Loucy (cell line): Measurements from ENCODE around the gene TMEM134.
A peak's percentile ranks its signal among the peaks of the same experiment; 100 is the strongest.

Experiments
- H2AFZ ChIP-seq: fragments of 200-600 bp; sonication (generic); 2 replicates; pipeline ENCODE4 v1.6.0; 2016; ENCODE audit warnings: antibody characterized with exemption, mild to moderate bottlenecking, low read length, moderate library complexity
- H3F3A ChIP-seq: fragments of 200-600 bp; 2 replicates; pipeline ENCODE4 v1.6.0; 2016; ENCODE audit warnings: antibody characterized with exemption, low read depth, mild to moderate bottlenecking
- H3K27me3 ChIP-seq: fragments of 200-600 bp; sonication (generic); 2 replicates; pipeline ENCODE4 v1.6.1; 2014; ENCODE audit warnings: low read length, mild to moderate bottlenecking; ENCODE audit not compliant: insufficient read depth, poor library complexity, severe bottlenecking
- H3K36me3 ChIP-seq: fragments of 200-600 bp; sonication (generic); 2 replicates; pipeline ENCODE4 v1.6.1; 2016; ENCODE audit warnings: low read length; ENCODE audit not compliant: insufficient read depth
- H3K4me1 ChIP-seq: fragments of 200-600 bp; sonication (generic); 2 replicates; pipeline ENCODE4 v1.5.1; 2014; ENCODE audit warnings: low read length, mild to moderate bottlenecking; ENCODE audit not compliant: insufficient read depth, poor library complexity, severe bottlenecking
- H3K4me2 ChIP-seq: fragments of 200-600 bp; sonication (generic); 2 replicates; pipeline ENCODE4 v1.6.0; 2014; ENCODE audit warnings: antibody characterized with exemption, low read length, low read depth, mild to moderate bottlenecking; ENCODE audit not compliant: poor library complexity, severe bottlenecking
- H3K4me3 ChIP-seq: fragments of 200-600 bp; sonication (generic); 2 replicates; pipeline ENCODE4 v1.5.1; 2014; ENCODE audit warnings: low read length, mild to moderate bottlenecking, mixed read lengths; ENCODE audit not compliant: poor library complexity, severe bottlenecking
- H3K79me2 ChIP-seq: fragments of 200-600 bp; sonication (generic); 2 replicates; pipeline ENCODE4 v1.6.1; 2014; ENCODE audit warnings: low read length; ENCODE audit not compliant: insufficient read depth
- H3K9ac ChIP-seq: fragments of 200-600 bp; sonication (generic); 2 replicates; pipeline ENCODE4 v1.6.0; 2014; ENCODE audit warnings: mild to moderate bottlenecking, low read depth, low read length, moderate library complexity; ENCODE audit not compliant: poor library complexity, severe bottlenecking
- H3K9me2 ChIP-seq: fragments of 200-600 bp; sonication (generic); replicated peaks from 2 replicates; pipeline ENCODE4 v1.6.1; 2016; ENCODE audit warnings: low read depth, low read length, mixed read lengths
- H3K9me3 ChIP-seq: fragments of 200-600 bp; sonication (generic); 2 replicates; pipeline ENCODE4 v1.6.1; 2014; ENCODE audit warnings: mild to moderate bottlenecking, antibody characterized with exemption, low read length, low read depth; ENCODE audit not compliant: insufficient read depth
- H4K20me1 ChIP-seq: fragments of 200-600 bp; sonication (generic); 2 replicates; pipeline ENCODE4 v1.6.0; 2014; ENCODE audit warnings: antibody characterized with exemption, low read length, mild to moderate bottlenecking; ENCODE audit not compliant: insufficient read depth, poor library complexity, severe bottlenecking
- CTCF ChIP-seq: fragments of 200-600 bp; sonication (generic); conservative IDR thresholded peaks from 2 replicates; pipeline ENCODE4 v1.5.1; 2014; ENCODE audit warnings: mild to moderate bottlenecking, antibody characterized with exemption, low read length
- EZH2phosphoT487 ChIP-seq: fragments of 200-600 bp; IDR thresholded peaks from 2 replicates; pipeline ENCODE4 v1.6.1; 2018; ENCODE audit warnings: antibody characterized with exemption, mild to moderate bottlenecking, moderate library complexity, borderline replicate concordance

The TMEM134 gene

GRCh38 chr11:67505605-67506396 lies 36.8 kb upstream of the TMEM134 start:
- H3K9ac ChIP-seq, result peak overlapping the region; percentile 80
- H3K27me3 ChIP-seq, result no peaks in the 10 kb centered on the region
- H3K9me3 ChIP-seq, result no peaks in the 10 kb centered on the region
- peaks cover 4% of the 10 kb centered on the region; the same call in 1 of the 2 replicates for H3K36me3 ChIP-seq
- H3K4me2 ChIP-seq, result peak overlapping the region; percentile 98
- peaks cover 6% of the 10 kb centered on the region for H3F3A ChIP-seq
- peaks cover 38% of the 10 kb centered on the region for H3K79me2 ChIP-seq
- no peaks in the 10 kb centered on the region for H3K9me2 ChIP-seq
- no peak overlapping the region for H2AFZ ChIP-seq
- peak overlapping the region; percentile 95 for H3K4me3 ChIP-seq
- TF ChIP-seq CTCF (peak; percentile 88), EZH2phosphoT487 (no peak)
- peaks cover 41% of the 10 kb centered on the region for H3K4me1 ChIP-seq
- H4K20me1 ChIP-seq, result peaks cover 31% of the 10 kb centered on the region

- TF ChIP-seq CTCF (no peak), EZH2phosphoT487 (no peak)
- peak within 1 kb of the TSS; percentile 98 for H3K4me2 ChIP-seq
- H3K9me2 ChIP-seq, result no peaks in the 10 kb centered on the region
- H3K79me2 ChIP-seq, result peaks cover 38% of the 10 kb centered on the region
- H3K9ac ChIP-seq, result peak within 1 kb of the TSS; percentile 80
- H4K20me1 ChIP-seq, result peaks cover 31% of the 10 kb centered on the region
- H3F3A ChIP-seq, result peaks cover 6% of the 10 kb centered on the region
- H2AFZ ChIP-seq, result peak within 1 kb of the TSS; percentile 34; the same call in 1 of the 2 replicates
- H3K9me3 ChIP-seq, result no peaks in the 10 kb centered on the region
- peaks cover 4% of the 10 kb centered on the region; the same call in 1 of the 2 replicates for H3K36me3 ChIP-seq
- peak within 1 kb of the TSS; percentile 95 for H3K4me3 ChIP-seq
- no peaks in the 10 kb centered on the region for H3K27me3 ChIP-seq
- H3K4me1 ChIP-seq, result peaks cover 48% of the 10 kb centered on the region
Measured at GRCh38 chr11:67504950-67505581, 36.0 kb upstream of the TMEM134 start, which contains the start of gene PITPNM1. PITPNM1 (minus strand) TSS chr11:67505363; CDS start chr11:67504180, 1,183 bp downstream.

GRCh38 chr11:67504005-67504949 lies 35.2 kb upstream of the TMEM134 start:
- H2AFZ ChIP-seq, result peak overlapping the region; percentile 34; the same call in 1 of the 2 replicates
- H3K36me3 ChIP-seq, result peaks cover 4% of the 10 kb centered on the region; the same call in 1 of the 2 replicates

More at GRCh38 chr11:67504005-67504949, 35.2 kb upstream of the TMEM134 start:
- H3K9me2 ChIP-seq, result no peaks in the 10 kb centered on the region
- H3K9ac ChIP-seq, result peak overlapping the region; percentile 80
- H3K27me3 ChIP-seq, result no peaks in the 10 kb centered on the region
- H4K20me1 ChIP-seq, result peaks cover 31% of the 10 kb centered on the region
- H3K4me1 ChIP-seq, result peaks cover 50% of the 10 kb centered on the region
- H3K4me3 ChIP-seq, result peak overlapping the region; percentile 95
- H3F3A ChIP-seq, result peaks cover 6% of the 10 kb centered on the region
- no peak for TF ChIP-seq CTCF
- TF ChIP-seq EZH2phosphoT487, result no peak
- peak overlapping the region; percentile 98 for H3K4me2 ChIP-seq
- peaks cover 38% of the 10 kb centered on the region for H3K79me2 ChIP-seq
- H3K9me3 ChIP-seq, result no peaks in the 10 kb centered on the region
